ENCODE measurements around the gene XRCC3. TPM values are rescaled to one million over a fixed set of nuclear protein-coding genes. Genes with fewer than 3 reads are reported as not detected.

Gene XRCC3
- 3.2 and 5.0 TPM in 2 replicates for total RNA-seq

GRCh38 chr14:103715052-103716000, at the start of gene XRCC3, which contains the start of gene ZFYVE21:
Gene XRCC3, minus strand, starts transcription at chr14:103715451. Its CDS starts 4,364 bp downstream, at chr14:103711087.
Gene ZFYVE21, plus strand, starts transcription at chr14:103715810. Its CDS starts 32 bp downstream, at chr14:103715842.

Other genes with a start within 250 kb of the XRCC3 start
- gene CKB, start 192.6 kb downstream of the XRCC3 start, total RNA-seq = 60.8 and 79.3 TPM in 2 replicates
- 6.8 and 9.8 TPM in 2 replicates for gene TRMT61A, start 186.3 kb downstream of the XRCC3 start, total RNA-seq
- gene BAG5, start 152.8 kb downstream of the XRCC3 start, total RNA-seq = 15.9 and 17.8 TPM in 2 replicates
- gene COA8, start 152.5 kb downstream of the XRCC3 start, total RNA-seq = 7.1 and 17.5 TPM in 2 replicates
- 203 and 229 TPM in 2 replicates for gene KLC1, start 86.2 kb downstream of the XRCC3 start, total RNA-seq
- 70.8 and 81.3 TPM in 2 replicates for gene ZFYVE21, start 359 bp upstream of the XRCC3 start, total RNA-seq
- 1.8 and 2.2 TPM in 2 replicates for gene PPP1R13B, start 132.1 kb upstream of the XRCC3 start, total RNA-seq
- 0.47 and 1.6 TPM in 2 replicates for gene TDRD9, start 213.0 kb upstream of the XRCC3 start, total RNA-seq
- not detected in 2 replicates for gene RD3L, start 227.1 kb upstream of the XRCC3 start, total RNA-seq

Measured in bronchial smooth muscle cell (primary cell).